Mucosa of descending colon (tissue), 3 donors: ENCODE results near the gene FARP1. TPM values are rescaled to one million over a fixed set of nuclear protein-coding genes. Genes with fewer than 3 reads are reported as not detected.
A peak's percentile ranks its signal among the peaks of the same experiment; 100 is the strongest.

Experiments used
- ATAC-seq: fragments of 200-7000 bp; cut with Tn5 transposase; one replicate; pipeline ENCODE4 v1.9.1; 2020; ENCODE audit warnings: mild to moderate bottlenecking, moderate library complexity
- DNase-seq, 3 donors: peaks; one replicate each; pipeline ENCODE4 v3.0.0-alpha.2; 2020
- H3K36me3 ChIP-seq: fragments of 200-600 bp; one replicate; pipeline ENCODE4 v1.8.0; 2021; ENCODE audit warnings: low read depth, mild to moderate bottlenecking
- H3K4me1 ChIP-seq: fragments of 200-600 bp; one replicate; pipeline ENCODE4 v1.8.0; 2021; ENCODE audit warnings: low read depth, mild to moderate bottlenecking
- H3K4me3 ChIP-seq: fragments of 200-600 bp; one replicate; pipeline ENCODE4 v1.8.0; 2021; ENCODE audit warnings: mild to moderate bottlenecking
- H3K9me3 ChIP-seq: fragments of 200-600 bp; one replicate; pipeline ENCODE4 v1.8.0; 2021; ENCODE audit warnings: mild to moderate bottlenecking
- intact Hi-C, 2 donors: fragments of 100-400 bp; cut with DNase I in 1 of 2; cut with micrococcal nuclease in 1 of 2; formaldehyde crosslinking; loops; one replicate each; pipeline versions ENCODE4 v1.11.0 to v1.11.1; 2022; cut with DNase I, micrococcal nuclease
- total RNA-seq, 3 donors: library from RNA; stranded (reverse); fragmentation: NEBNext Ultra II Directional in 2 of 3; extraction: Animal tissue kit (Norgen Biotek cat#: 25700) in 2 of 3; gene quantifications; one replicate each; pipeline versions ENCODE4 v1.2.1 to v1.2.4, GENCODE V29; 2021 to 2023
- TF ChIP-seq, protein P1 (sequence below): fragments of 200-600 bp; IDR thresholded peaks from one replicate; pipeline ENCODE4 v1.8.0; 2022; ENCODE audit warnings: antibody characterized with exemption, mild to moderate bottlenecking
- donor health status: DM: no; HTN: no; CAD: no; lungs with moderate emphysema.
- donor health status: DM: no; HTN: no; CAD: no.
- donor health status: DM: no; HTN: yes; CAD: no.

FARP1 gene
- total RNA-seq, 3 donors from 2014 or later = 44.4 to 111 (median 53.6) TPM

GRCh38 chr13:98447130-98447529 lies 304.2 kb downstream of the FARP1 start:
- Histone ChIP-seq H3K4me3 (no peak overlapping the region), H3K4me1 (peaks cover 8% of the 10 kb centered on the region), H3K9me3 (no peaks in the 10 kb centered on the region), H3K36me3 (no peaks in the 10 kb centered on the region)
- TF ChIP-seq, protein P1, sequence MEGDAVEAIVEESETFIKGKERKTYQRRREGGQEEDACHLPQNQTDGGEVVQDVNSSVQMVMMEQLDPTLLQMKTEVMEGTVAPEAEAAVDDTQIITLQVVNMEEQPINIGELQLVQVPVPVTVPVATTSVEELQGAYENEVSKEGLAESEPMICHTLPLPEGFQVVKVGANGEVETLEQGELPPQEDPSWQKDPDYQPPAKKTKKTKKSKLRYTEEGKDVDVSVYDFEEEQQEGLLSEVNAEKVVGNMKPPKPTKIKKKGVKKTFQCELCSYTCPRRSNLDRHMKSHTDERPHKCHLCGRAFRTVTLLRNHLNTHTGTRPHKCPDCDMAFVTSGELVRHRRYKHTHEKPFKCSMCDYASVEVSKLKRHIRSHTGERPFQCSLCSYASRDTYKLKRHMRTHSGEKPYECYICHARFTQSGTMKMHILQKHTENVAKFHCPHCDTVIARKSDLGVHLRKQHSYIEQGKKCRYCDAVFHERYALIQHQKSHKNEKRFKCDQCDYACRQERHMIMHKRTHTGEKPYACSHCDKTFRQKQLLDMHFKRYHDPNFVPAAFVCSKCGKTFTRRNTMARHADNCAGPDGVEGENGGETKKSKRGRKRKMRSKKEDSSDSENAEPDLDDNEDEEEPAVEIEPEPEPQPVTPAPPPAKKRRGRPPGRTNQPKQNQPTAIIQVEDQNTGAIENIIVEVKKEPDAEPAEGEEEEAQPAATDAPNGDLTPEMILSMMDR = no peak
- intact Hi-C loops = loop anchor here (5.0 to 10.0 kb wide), 3 partner anchors 128 to 208 kb away; partner anchors contain the start of gene STK24 (in 1 of the 2)
- ATAC-seq (no peak), DNase-seq (no peak)

GRCh38 chr13:98447881-98448641 lies 305.2 kb downstream of the FARP1 start:
- Histone ChIP-seq H3K9me3 (no peaks in the 10 kb centered on the region), H3K4me3 (no peak overlapping the region), H3K4me1 (peaks cover 8% of the 10 kb centered on the region), H3K36me3 (no peaks in the 10 kb centered on the region)
- ATAC-seq (no peak), DNase-seq (peak in 1 of 3 donors; percentile 56)
- intact Hi-C loops = loop anchor here (5.0 to 10.0 kb wide), 3 partner anchors 127 to 207 kb away; partner anchors contain the start of gene STK24 (in 1 of the 2)
- TF ChIP-seq, protein P1 = no peak

DNA sequence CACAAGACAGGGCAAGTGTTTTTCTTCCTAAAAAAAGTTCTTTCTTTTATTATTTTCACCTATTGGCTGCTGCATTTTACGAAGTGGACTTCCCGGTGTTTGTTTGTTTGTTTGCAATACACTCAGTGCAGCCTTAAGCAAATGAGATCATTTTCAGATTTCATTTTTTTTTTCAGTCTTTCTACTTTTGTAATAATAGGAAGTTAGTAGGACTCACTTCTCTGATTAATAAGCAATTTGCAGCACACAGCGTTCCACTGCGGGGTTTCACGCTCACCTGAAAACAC lies 305.7 kb downstream of the FARP1 start:
- TF ChIP-seq, protein P1 = no peak
- Histone ChIP-seq H3K9me3 (no peaks in the 10 kb centered on the region), H3K36me3 (no peaks in the 10 kb centered on the region), H3K4me1 (peaks cover 8% of the 10 kb centered on the region), H3K4me3 (no peak overlapping the region)
- ATAC-seq (no peak), DNase-seq (no peak)
- intact Hi-C loops = loop anchor here (5.0 to 10.0 kb wide), 3 partner anchors 126 to 206 kb away; partner anchors contain the start of gene STK24 (in 1 of the 2)

DNA sequence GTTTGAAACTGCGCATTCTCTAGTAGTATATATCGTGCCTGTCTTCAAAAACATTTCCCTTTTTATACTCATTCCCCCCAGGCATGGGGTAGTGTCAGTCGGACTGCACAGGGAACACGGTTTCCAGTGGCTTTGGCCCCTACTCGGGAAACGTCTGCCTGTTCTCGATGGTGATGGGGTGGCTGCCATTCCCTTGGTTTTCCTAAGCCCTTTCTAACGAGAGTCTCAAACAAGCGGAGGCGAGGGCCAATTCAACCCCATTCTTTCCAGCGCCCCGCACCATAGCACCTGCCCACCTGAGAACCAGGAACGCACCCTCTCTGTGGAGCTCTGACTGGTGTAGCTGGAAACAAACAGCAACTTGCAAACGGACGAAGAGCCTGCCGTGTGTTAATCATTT lies 306.4 kb downstream of the FARP1 start:
- DNase-seq (no peak), ATAC-seq (no peak)
- Histone ChIP-seq H3K9me3 (no peaks in the 10 kb centered on the region), H3K36me3 (no peaks in the 10 kb centered on the region), H3K4me3 (no peak overlapping the region), H3K4me1 (peaks cover 8% of the 10 kb centered on the region)
- TF ChIP-seq, protein P1 = no peak
- intact Hi-C loops = loop anchor here (5.0 to 10.0 kb wide), 3 partner anchors 126 to 206 kb away; partner anchors contain the start of gene STK24 (in 1 of the 2)

DNA sequence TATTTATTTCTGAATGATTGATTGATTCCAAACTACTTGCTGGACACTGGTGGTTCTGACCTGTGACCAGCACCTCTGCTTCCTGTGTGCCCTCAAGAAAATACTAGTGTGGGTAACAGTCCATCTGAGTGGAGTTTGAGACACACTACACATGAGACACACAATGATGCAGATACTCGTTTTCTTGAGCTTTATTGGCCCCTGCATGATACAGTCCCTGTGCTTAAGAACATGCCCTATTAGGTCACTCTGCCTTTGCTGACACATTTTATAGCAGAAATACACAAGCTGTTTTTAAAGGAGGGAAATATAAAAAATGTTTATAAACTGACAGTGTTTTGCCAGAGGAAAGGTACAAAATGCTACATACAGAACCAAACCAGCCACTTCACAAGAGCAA lies 307.1 kb downstream of the FARP1 start:
- Histone ChIP-seq H3K9me3 (no peaks in the 10 kb centered on the region), H3K4me3 (no peak overlapping the region), H3K4me1 (peaks cover 8% of the 10 kb centered on the region), H3K36me3 (no peaks in the 10 kb centered on the region)
- DNase-seq (no peak), ATAC-seq (no peak)
- TF ChIP-seq, protein P1 = no peak
- intact Hi-C loops = no loop called here
